SU-DHL-6 (cell line): ENCODE data around the gene TPI1.

ENCODE experiments used
- EZH2phosphoT487 ChIP-seq: fragments of 200-600 bp; sonication (generic), shearing (Covaris generic); conservative IDR thresholded peaks from 2 replicates; pipeline ENCODE4 v1.6.1; 2018; ENCODE audit warnings: mild to moderate bottlenecking, antibody characterized with exemption, low read length, moderate library complexity, mixed read lengths
- TF ChIP-seq, protein P1 (sequence below): fragments of 200-600 bp; sonication (generic); IDR thresholded peaks from one replicate; pipeline ENCODE4 v1.5.1; 2017; ENCODE audit warnings: antibody characterized with exemption, mild to moderate bottlenecking, low read length, moderate library complexity; ENCODE audit not compliant: insufficient read depth, poor library complexity, severe bottlenecking

- TF ChIP-seq, protein P1, sequence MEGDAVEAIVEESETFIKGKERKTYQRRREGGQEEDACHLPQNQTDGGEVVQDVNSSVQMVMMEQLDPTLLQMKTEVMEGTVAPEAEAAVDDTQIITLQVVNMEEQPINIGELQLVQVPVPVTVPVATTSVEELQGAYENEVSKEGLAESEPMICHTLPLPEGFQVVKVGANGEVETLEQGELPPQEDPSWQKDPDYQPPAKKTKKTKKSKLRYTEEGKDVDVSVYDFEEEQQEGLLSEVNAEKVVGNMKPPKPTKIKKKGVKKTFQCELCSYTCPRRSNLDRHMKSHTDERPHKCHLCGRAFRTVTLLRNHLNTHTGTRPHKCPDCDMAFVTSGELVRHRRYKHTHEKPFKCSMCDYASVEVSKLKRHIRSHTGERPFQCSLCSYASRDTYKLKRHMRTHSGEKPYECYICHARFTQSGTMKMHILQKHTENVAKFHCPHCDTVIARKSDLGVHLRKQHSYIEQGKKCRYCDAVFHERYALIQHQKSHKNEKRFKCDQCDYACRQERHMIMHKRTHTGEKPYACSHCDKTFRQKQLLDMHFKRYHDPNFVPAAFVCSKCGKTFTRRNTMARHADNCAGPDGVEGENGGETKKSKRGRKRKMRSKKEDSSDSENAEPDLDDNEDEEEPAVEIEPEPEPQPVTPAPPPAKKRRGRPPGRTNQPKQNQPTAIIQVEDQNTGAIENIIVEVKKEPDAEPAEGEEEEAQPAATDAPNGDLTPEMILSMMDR, result peak; percentile 75
- TF ChIP-seq EZH2phosphoT487, result no peak
Observed at GRCh38 chr12:6869049-6870021, 2.0 kb downstream of the TPI1 start.
